HTERT RPE-1 (cell line): ENCODE data around the gene NTRK2.

Experiments
- in situ Hi-C: fragments of 300-500 bp; cut with MboI; formaldehyde crosslinking; loops from 4 replicates; pipeline ENCODE4 v1.14.3; 2020; ENCODE audit warnings: low sequenced_read_pairs

NTRK2 gene

GRCh38 chr9:84669288-84670137 lies at the start of gene NTRK2:
TSS of gene NTRK2 (plus strand) at chr9:84669729. CDS start at chr9:84670749, 1,020 bp downstream.
- in situ Hi-C loops: no loop called here

- in situ Hi-C loops: no loop called here
Observed at GRCh38 chr9:84620338-84620737, 49.2 kb upstream of the NTRK2 start.

- in situ Hi-C loops: no loop called here
Observed at GRCh38 chr9:84621811-84622210, 47.7 kb upstream of the NTRK2 start.

GRCh38 chr9:84622981-84623380 lies 46.5 kb upstream of the NTRK2 start:
- in situ Hi-C loops: no loop called here

- in situ Hi-C loops: no loop called here
Observed at GRCh38 chr9:84636436-84636835, 33.1 kb upstream of the NTRK2 start.

GRCh38 chr9:84642553-84643141 lies 26.9 kb upstream of the NTRK2 start:
- in situ Hi-C loops: no loop called here

GRCh38 chr9:84647699-84648098 lies 21.8 kb upstream of the NTRK2 start:
- in situ Hi-C loops: no loop called here

GRCh38 chr9:84652496-84653120 lies 16.9 kb upstream of the NTRK2 start:
- in situ Hi-C loops: no loop called here

GRCh38 chr9:84655447-84655846 lies 14.1 kb upstream of the NTRK2 start:
- in situ Hi-C loops: no loop called here

GRCh38 chr9:84659313-84659712 lies 10.2 kb upstream of the NTRK2 start:
- in situ Hi-C loops: no loop called here

GRCh38 chr9:84659773-84660172 lies 9.8 kb upstream of the NTRK2 start:
- in situ Hi-C loops: no loop called here

- in situ Hi-C loops: no loop called here
Observed at GRCh38 chr9:84667571-84668195, 1.8 kb upstream of the NTRK2 start.

GRCh38 chr9:84668196-84669012 lies 1.1 kb upstream of the NTRK2 start:
- in situ Hi-C loops: no loop called here

- in situ Hi-C loops: no loop called here
Observed at GRCh38 chr9:84669013-84669287, 579 bp upstream of the NTRK2 start.

GRCh38 chr9:84670138-84671041 lies 861 bp downstream of the NTRK2 start:
- in situ Hi-C loops: no loop called here

- in situ Hi-C loops: no loop called here
Observed at GRCh38 chr9:84671586-84672521, 2.3 kb downstream of the NTRK2 start.

- in situ Hi-C loops: no loop called here
Observed at GRCh38 chr9:84673806-84674205, 4.3 kb downstream of the NTRK2 start.

- in situ Hi-C loops: no loop called here
Observed at GRCh38 chr9:84677080-84677479, 7.6 kb downstream of the NTRK2 start.

- in situ Hi-C loops: no loop called here
Observed at GRCh38 chr9:84679571-84679970, 10.0 kb downstream of the NTRK2 start.
